ENCODE results near the gene ACAD10. TPM values are rescaled to one million over a fixed set of nuclear protein-coding genes. Genes with fewer than 3 reads are reported as not detected.
A peak's percentile ranks its signal among the peaks of the same experiment; 100 is the strongest.

ACAD10 gene
- total and polyA plus RNA-seq, 2 of the 13 experiments (the other 11 are each of a cell fraction or from before 2014, with no cell fraction given), result 15.2 to 16.3 TPM

DNA sequence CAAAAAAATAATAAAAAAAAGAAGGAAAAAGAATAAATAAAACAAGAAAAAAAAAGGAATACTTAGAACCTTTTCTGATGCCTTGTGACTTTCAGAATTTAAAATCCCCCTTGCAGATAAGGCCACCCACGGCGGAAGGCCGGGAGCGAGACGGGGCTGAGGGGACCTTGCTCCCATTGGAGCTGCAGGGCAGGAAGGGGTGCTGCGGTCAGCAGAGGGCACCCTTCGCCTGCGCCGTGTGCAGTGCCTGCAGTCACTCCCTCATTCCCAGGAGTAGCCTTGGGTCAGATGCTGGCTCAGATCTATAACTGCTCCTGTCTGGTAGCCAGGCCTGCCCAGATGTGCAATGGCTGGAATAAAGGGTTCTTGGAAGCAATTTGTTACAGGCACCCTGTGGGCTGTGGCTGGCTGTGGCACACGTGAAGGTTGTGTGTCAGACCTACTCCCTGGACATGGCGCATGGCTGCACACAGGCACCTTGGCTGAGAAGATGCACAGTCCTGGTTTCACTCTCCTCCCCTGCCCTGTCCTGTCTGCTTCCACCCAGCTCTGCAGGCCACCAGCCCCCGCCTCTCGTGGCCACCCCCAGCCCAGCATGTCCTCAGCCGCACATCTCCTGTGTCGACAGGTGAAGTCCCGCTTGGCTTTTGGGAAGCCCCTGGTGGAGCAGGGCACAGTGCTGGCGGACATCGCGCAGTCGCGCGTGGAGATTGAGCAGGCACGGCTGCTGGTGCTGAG, 67.5 kb downstream of the ACAD10 start (continued):
- TF ChIP-seq, protein P1, sequence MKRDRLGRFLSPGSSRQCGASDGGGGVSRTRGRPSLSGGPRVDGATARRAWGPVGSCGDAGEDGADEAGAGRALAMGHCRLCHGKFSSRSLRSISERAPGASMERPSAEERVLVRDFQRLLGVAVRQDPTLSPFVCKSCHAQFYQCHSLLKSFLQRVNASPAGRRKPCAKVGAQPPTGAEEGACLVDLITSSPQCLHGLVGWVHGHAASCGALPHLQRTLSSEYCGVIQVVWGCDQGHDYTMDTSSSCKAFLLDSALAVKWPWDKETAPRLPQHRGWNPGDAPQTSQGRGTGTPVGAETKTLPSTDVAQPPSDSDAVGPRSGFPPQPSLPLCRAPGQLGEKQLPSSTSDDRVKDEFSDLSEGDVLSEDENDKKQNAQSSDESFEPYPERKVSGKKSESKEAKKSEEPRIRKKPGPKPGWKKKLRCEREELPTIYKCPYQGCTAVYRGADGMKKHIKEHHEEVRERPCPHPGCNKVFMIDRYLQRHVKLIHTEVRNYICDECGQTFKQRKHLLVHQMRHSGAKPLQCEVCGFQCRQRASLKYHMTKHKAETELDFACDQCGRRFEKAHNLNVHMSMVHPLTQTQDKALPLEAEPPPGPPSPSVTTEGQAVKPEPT (CRISPR knock-in tag; IDR thresholded peaks at IDR 0.05; ENCODE audit: low read depth), result no peak
- TF ChIP-seq SP1 (IDR thresholded peaks at IDR 0.05) (no peak), SP1 (CRISPR knock-in tag; IDR thresholded peaks at IDR 0.05) (peak; percentile 48), ZNF878 (CRISPR knock-in tag; IDR thresholded peaks at IDR 0.05) (no peak), ZKSCAN8 (CRISPR knock-in tag; IDR thresholded peaks at IDR 0.05; ENCODE audit: borderline replicate concordance) (no peak), ZNF460 (CRISPR knock-in tag; IDR thresholded peaks at IDR 0.05; ENCODE audit: borderline replicate concordance) (no peak), STAG1 (CRISPR knock-in tag; IDR thresholded peaks at IDR 0.05) (peak; percentile 99), ZNF574 (CRISPR knock-in tag; IDR thresholded peaks at IDR 0.05) (0 out of 2 replicates have a peak, but pooled peaks have one; percentile 38)

Measured in HepG2 (cell line).